Bone marrow (tissue), 2 donors: ENCODE results near the gene NFS1.
"Not testable (repeated sequence)": the region's sequence is repeated elsewhere in the genome, so short reads cannot be mapped to it uniquely, and the experiment has no call there.

Experiments
- DNase-seq, 2 donors: peaks; one replicate each; lab custom pipeline; 2025; lab: John Stamatoyannopoulos, UW

The NFS1 gene

DNA sequence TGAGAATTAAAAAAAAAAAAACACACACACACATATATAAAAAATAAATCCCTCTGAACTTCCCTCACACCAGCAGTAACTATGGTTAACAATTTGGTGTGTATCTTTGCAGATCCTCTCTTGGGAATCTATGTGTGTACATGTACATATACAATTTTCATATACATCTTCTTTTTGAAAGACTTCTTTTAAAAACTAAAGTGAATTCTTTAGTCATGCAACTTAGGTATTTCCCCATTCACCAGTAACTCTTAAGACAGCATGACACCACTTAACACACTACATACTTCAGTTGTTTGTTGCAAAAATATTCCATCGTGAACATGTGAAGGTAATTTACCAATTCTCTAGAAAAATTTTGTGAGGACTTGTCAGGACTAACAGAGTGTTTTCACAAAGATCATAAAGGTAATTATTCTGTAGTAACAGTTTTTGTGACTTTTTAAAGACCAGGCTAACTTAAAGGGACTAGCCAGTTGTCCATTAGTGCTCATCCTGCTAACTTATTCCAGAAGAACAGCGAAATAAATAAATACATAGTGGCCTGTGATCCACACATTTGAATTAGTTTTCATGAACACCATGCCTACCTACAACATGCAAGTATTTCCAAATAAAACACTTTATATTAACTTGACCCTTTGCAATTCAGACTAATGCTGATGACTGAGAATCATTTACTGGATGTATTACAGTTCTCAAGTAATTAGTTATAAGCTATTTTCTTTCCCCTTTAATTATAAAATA is 30.9 kb upstream of the NFS1 start:
- DNase-seq = no peak

DNA sequence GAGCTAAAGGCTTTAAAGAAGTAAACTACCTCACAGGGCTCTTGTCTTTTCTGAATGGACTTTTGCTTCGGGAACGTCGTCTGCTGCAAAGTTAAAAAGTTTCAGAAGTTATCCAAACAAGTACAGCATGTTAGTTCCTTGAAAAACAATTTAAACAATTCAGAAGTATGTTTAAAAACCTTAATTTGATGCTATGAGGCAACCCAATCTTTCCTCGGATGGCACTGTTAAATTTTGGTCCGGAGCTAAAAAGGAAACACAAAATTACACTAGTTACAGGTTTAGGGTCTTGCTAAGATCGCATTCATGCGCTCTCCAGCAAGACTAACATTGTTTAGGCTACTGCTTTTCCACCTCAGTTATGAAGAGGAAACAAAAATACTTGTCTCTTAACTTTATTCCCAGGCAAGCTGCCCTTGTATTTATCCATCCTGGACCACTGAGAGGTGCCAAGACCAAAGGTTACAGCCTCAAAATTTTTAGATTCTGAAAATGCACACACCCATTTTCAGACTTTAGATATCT is 30.2 kb upstream of the NFS1 start:
- DNase-seq = no peak

DNA sequence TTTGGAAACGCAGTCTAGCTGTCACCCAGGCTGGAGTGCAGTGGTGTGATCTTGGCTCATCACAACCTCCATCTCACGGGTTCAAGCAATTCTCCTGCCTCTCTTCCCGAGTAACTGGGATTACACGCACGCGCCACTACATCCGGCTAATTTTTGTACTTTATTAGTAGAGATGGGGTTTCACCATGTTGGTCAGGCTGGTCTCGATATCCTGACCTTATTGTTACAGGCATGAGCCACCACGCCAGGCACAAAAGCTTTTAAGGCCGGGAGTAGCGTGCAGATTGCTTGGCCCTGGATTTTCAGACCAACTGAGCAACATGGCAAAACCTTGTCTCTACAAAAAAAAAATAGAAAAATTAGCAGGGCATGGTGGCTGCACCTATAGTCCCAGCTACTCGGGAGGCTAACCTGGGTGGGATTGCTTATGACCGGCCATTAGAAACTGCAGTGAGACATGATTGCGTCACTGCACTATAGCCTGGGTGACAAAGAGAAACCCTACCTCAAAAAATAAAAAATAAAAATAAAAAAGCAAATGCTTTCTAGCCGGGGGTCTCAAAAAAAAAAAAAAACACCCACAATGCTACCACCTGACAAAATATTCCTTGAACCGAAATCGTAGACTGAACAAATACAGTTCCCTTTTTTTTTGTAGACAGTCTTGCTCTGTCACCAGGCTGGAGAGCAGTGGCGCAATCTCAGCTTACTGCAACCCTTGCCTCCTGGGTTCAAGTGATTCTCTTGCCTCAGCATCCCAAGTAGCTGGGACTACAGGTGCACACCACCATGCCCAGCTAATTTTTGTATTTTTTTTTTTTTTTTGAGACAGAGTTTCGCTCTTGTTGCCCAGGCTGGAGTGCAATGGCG is 27.9 kb upstream of the NFS1 start:
- no peak for DNase-seq

DNA sequence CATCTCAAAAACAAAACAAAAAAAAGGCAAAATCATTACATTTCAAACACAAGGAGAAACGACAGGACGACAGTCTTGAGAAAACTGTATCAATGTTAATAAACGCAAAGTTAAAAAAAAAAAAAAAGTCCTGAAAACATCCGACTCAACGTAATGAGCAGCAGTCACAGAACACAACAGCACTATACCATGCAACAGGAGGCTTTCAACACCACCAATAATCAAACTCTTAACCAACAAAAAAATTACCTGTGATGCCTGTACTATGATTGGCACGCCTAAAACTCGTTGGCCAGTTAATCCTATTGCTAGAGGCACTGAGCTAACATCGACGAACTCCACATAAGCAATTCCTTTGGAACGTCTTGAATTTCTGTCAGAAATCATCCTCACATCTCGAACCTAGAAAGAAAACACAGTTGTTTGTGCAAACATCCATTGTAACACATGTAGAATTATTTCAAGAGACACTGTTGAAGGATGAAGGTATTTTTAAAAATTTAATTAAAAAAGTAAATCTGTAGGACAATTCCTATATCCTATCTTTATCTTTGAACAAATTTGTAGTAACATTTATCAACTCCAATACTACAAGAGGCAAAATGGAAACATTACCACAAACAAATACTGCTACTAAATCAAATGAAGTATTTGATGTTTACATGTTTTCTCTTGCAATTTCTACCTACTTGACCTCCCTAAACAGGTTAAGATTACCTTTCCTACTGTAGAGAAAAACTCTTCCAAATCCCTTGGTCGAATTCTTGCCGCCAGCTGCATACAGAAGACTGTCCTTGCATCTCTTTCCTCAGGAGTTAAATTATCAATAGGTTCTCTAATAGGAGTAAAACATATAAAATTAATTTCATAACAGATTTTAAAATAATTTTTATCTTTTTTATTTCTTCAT is 25.4 kb upstream of the NFS1 start:
- no peak for DNase-seq

DNA sequence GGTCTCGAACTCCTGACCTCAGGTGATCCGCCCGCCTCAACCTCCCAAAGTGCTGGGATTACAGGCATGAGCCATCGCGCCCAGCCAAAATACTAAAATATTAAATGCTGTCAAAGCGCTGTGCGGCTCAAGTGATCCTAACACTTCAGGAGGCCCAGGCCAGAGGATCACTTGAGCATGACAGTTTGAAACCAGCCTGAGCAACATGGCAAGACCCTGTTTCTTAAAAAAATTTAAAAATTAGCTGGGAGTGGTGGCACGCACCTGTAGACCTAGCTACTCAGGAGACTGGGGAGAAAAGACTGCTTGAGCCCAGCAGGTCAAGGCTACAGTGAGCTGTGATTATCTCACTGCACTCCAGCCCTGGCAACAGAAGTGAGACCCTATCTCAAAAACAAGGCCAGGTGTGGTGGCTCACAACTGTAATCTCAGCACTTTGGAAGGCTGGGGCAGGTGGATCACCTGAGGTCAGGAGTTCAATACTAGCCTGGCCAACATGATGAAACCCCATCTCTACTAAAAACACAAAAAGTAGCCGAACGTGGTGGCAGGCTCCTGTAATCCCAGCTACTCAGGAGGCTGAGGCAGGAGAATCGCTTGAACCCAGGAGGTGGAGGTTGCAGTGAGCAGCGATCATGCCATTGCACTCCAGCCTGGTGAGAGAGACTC is 24.6 kb upstream of the NFS1 start:
- not testable (repeated sequence) for DNase-seq

DNA sequence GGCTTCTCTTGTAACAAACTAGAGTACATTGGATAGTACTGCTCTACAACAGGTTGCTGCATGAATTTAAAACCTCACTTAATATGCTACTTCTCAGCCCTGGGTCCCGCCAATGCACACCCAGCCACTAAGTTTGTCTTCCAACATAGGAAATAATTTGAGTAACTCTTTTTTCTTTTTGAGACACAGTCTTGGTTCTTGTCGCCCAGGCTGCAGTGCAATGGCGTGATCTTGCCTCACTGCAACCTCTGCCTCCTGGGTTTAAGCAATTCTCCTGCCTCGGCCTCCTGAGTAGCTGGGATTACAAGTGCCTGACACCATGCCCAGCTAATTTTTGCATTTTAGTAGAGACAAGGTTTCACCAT is 24.1 kb upstream of the NFS1 start:
- not testable (repeated sequence) for DNase-seq

DNA sequence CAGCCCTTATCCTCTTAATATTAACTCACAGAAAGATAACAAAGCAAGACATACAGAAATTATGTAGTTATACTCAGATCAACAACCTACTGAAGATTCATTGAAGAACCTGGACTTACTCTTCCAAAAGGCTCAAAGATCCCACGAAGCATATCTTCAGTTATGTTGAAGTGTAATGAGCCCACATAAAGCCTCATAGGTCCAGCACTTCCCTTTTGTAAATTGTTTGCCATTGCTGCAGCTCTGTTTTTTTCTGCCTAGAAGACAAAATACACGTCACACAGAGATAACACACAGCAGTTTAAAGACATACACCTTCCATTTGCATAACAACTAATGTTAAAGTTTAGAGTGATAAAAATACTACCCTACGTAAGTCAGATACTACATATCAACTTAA is 22.5 kb upstream of the NFS1 start:
- no peak for DNase-seq

DNA sequence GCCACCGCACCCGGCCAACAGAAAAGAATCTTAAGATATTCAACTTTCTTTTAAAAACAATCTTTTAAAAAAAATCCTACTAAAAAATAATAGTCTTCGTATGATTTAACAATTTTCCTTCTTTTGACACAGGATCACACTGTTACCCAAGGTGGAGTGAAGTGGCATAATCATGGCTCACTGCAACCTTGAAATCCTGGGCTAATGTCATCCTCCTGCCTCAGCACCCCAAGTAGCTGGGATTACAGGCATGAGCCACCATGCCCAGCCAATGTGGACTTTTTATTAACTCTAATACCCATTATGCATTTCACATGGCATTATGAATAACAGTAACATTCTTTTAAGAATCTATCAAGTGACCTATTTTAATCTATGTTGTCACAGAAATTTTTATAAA is 22.1 kb upstream of the NFS1 start:
- no peak for DNase-seq

DNA sequence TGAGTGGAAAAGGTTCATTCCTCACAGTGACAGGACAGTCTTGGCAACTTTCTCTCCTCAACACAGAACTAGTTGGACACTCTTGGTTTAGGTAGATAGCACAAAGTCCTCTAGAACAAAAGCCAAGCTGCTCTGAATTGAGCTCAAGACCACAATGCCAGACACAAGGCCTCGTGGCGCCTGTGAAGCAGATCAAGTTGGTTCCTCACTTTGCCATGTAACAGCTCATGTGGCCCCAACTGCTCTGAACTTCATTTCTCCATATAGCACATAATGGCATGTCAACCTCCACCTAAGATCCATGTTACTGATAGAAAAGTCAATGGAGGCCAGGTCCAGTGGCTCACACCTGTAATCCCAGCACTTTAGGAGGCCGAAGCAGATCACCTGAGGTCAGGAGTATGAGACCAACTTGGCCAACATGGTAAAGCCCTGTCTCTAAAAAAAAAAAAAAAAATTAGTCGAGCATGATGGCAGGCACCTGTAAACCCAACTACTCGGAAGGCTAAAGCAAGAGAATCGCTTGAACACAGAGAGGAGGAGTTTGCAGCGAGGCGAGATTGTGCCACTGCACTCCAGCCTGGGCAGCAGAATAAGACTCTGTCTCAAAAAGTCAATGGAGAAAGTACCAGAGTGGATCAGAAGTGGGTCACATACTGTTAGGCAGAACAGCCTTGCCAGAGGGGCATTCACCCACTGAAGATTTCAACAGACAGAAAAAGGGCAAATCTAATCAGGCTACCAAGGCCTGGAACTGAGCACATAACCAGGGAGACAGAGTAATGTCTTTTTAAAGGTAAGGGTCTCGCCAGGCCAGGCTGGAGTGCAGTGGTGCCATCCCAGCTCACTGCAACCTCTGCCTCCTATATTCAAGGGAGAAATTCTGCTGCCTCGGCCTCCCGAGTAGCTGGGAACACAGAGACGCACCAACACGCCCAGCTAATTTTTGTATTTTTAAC is 21.3 kb upstream of the NFS1 start:
- no peak for DNase-seq

DNA sequence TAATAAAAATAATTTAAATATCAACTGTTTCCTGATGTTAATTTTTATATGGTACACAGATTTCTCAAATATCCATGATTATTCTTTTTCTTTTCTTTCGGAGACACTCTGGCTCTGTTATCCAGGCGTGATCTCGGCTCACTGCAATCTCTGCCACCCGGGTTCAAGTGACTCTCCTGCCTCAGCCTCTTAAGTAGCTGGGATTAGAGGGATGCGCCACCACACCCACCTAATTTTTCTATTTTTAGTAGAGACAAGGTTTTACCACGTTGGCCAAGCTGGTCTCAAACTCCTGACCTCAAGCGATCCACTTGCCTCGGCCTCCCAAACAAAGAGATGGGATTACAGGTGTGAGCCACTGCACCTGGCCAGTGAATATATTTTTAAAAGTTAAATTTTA is 20.6 kb upstream of the NFS1 start:
- no peak for DNase-seq

DNA sequence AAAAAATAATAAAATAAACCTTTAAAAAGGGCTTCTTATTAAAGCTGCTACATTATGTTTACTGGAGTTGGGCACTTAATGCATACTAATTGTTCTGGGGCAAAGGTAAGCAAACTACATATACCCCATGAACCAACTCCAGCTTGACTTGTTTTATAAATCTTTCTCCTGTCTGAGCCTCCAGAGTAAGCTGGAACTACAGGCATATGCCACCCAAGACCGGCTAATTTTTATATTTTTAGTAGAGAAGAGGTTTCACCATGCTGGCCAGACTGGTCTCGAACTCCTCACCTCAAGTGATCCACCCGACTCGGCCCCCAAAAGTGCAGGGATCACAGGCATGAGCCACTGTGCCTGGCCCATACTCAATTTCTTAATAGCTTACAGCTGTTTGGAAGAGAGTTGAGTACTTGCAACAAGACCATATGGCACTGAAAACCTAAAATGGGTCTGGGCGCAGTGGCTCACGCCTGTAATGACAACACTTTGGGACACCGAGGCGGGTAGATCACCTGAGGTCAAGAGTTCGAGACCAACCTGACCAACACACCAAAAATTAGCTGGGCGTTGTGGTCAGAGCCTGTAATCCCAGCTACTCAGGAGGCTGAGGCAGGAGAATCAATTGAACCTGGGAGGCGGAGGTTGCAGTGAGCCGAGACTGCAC is 20.0 kb upstream of the NFS1 start:
- DNase-seq = no peak

DNA sequence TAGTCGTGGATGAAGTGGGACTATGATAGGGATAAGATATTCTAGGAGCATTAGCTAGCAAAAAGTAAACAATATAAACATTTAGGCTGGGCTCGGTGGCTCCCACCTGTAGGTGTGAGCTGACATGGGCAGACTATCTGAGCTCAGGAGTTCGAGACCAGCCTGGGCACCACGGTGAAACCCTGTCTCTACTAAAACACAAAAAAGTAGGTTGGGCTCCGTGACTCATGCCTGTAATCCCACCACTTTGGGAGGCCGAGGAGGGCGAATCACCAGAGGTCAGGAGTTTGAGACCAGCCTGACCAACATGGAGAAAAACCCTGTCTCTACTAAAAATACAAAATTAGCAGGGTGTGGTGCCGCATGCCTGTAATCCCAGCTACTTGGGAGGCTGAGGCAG is 19.2 kb upstream of the NFS1 start:
- DNase-seq = not testable (repeated sequence)

DNA sequence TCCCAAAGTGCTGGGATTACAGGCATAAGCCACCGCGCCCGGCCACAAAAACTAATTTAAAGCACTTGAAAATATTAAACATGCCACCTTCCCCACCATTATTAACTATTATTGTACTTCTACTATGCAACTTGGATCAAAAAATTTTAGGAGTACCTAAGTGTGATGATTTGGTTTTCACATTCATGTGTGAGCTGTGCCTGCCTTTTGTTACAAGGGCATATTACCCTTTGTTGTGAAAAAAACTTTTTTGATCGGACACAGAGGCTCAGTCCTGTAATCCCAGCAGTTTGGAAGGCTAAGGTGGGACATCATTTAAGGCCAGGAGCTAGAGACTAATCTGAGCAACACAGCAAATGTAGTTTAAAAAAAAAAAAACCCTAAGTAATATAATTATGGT is 17.2 kb upstream of the NFS1 start:
- no peak for DNase-seq

DNA sequence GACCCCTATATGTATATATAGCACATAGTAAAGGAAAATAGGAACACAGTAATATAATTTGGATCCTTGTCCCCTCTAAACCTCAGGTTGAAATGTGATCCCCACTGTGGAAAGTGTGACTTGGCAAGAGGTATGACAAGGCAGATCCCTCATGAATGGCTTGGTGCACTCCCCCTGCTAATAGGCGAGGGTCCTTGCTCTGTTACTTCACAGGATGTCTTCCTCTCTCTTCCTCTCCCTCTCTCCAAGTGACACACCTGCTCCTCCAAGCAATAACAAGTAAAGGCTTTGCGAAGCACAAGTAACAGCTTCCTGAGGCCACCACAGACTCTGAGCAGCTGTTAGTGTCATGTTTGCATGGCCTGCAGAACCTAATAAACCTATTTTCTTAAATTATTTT is 16.5 kb upstream of the NFS1 start:
- DNase-seq = no peak

DNA sequence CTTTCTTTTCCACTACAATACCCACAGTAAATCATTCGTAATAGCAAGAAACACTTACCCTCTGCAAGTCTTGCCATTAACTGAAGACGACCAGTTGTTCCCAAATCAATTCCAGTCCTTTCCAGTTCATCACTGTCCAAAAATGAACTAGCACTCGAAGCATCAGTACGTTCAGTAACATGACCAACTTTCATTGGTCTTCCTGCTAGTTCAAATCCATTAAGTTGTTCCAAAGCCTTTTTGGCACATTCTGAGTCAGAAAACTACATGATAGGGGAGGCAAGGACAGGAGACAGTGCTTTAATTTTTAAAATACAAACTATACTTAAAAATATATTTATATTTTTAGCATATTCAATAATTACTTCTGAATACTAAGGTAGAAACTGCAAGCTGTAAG is 15.0 kb upstream of the NFS1 start:
- DNase-seq = no peak

DNA sequence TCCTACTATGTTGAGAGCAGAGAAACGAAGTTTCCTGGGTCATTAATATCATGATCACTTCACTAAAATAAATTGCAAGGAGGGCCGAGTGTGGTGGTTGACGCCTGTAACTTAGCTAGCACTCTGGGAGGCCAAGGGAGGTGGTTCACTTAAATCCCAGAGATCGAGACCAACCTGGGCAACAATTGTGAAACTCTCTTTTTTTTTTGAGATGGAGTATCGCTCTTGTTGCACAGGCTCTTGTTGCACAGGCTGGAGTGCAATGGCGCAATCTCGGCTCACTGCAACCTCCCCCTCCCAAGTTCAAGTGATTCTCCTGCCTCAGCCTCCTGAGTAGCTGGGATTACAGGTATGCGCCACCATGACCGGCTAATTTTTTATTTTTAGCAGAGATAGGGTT is 14.0 kb upstream of the NFS1 start:
- DNase-seq = not testable (repeated sequence)

DNA sequence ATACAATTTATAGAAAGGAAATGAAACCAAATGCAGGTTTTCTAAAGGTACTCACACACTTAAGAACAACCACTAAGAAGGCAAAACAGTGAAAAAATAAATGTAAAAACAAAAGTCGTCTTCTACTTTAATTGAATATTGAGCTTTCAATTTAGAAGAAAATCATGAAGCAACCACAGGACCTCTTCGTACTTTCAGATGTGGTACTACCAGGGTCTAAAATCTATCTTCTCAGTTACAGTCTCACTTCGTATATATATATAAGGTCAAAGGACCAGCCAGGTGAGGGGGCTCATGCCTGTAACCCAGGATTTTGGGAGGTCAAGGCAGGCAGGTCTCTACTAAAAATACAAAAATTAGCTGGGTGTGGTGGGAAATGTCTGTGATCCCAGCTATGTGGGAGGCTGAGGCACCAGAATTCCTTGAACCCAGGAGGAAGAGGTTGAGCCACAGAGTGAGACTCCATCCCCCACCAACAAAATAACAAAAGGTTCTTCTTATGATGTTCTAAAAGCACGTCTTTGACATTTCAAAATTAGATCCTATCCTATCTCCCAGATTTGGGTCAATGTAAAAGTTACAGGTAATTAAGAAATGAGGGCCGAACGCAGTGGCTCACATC is 12.5 kb upstream of the NFS1 start:
- DNase-seq = no peak

DNA sequence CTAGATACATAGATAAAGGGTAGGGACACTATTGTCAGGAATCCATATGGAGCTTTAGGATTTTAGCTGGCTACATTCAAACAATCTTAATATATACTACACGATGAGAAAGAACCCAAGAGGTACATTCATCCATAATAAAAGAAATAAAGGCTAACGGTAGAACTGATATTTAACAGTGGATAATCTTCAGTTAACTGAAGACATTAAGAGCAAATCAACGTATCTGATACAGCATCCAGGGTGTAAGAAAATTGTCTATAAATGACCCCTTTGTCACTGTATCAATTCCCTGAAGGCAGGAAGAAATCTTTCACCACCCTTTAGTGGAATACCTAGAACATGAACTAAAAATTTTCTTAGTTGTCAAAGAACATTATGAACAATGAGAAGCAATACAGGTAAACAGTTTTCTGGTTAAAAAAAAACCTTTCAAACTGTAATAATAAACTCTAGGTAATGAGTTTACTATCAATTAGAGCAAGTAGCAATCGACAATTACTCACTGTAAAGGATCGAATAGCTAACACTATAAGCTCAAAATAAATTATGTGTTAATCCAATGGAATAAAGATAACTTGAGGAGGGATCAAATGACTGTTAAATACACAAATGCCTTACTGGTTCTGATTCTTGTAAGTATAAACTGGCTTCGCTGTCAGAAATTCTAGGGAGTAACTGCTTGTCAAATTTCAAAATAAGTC is 11.9 kb upstream of the NFS1 start:
- DNase-seq = no peak

DNA sequence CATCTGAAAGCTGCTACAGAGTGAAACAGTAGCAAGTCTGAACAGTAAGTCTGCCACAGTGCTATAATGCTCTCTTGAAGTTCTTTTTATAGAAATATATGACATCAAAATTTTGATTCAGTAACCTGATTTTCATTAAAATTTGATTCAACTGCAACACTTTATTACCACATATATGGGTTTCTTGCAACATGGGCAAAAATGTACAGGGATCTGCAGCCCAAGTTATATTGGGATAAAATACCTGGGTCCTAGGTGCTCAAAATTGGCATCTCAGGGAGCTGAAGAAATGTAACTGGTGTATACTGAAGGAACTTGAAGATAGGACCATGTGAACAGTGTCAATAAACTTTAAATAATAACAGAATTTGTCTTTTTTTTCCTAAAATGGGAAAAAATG is 10.9 kb upstream of the NFS1 start:
- DNase-seq = no peak
